Activated CD4-positive, alpha-beta T cell treated with anti-CD3 and anti-CD28 coated beads, Interleukin-2, amount 50 U/mL, for 1 hour (primary cell): ENCODE data around the gene CCDC57.

Experiments used
- DNase-seq: peaks from one replicate; pipeline ENCODE4 v3.0.0-alpha.2; 2020

Gene CCDC57

GRCh38 chr17:82246365-82247181 lies 33.9 kb upstream of the CCDC57 start:
- DNase-seq: no peak

GRCh38 chr17:82246040-82246364 lies 33.4 kb upstream of the CCDC57 start:
- no peak for DNase-seq

GRCh38 chr17:82245134-82246039 lies 32.7 kb upstream of the CCDC57 start:
- DNase-seq: no peak

GRCh38 chr17:82244413-82245133 lies 31.9 kb upstream of the CCDC57 start:
- no peak for DNase-seq

- DNase-seq: no peak
These were observed 31.2 kb upstream of the CCDC57 start for GRCh38 chr17:82243648-82244412.

- no peak for DNase-seq
These were observed 30.5 kb upstream of the CCDC57 start for GRCh38 chr17:82242977-82243647.

GRCh38 chr17:82242698-82242976 lies 30.0 kb upstream of the CCDC57 start:
- DNase-seq: no peak

- no peak for DNase-seq
These were observed 29.5 kb upstream of the CCDC57 start for GRCh38 chr17:82241926-82242697.

GRCh38 chr17:82241183-82241925 lies 28.7 kb upstream of the CCDC57 start:
- no peak for DNase-seq

- no peak for DNase-seq
These were observed 28.0 kb upstream of the CCDC57 start for GRCh38 chr17:82240506-82241182.

GRCh38 chr17:82239926-82240505 lies 27.4 kb upstream of the CCDC57 start:
- no peak for DNase-seq

- DNase-seq: no peak
These were observed 26.8 kb upstream of the CCDC57 start for GRCh38 chr17:82239401-82239925.

GRCh38 chr17:82238472-82239201 lies 26.0 kb upstream of the CCDC57 start:
- peak; percentile 76 for DNase-seq

- no peak for DNase-seq
These were observed 25.3 kb upstream of the CCDC57 start for GRCh38 chr17:82237746-82238471.

- no peak for DNase-seq
These were observed 24.6 kb upstream of the CCDC57 start for GRCh38 chr17:82237083-82237745.

- DNase-seq: peak; percentile 71
These were observed 23.7 kb upstream of the CCDC57 start for GRCh38 chr17:82236142-82236971.

GRCh38 chr17:82235775-82236141 lies 23.1 kb upstream of the CCDC57 start:
- DNase-seq: no peak
